ENCODE measurements around the gene CERT1.

DNA sequence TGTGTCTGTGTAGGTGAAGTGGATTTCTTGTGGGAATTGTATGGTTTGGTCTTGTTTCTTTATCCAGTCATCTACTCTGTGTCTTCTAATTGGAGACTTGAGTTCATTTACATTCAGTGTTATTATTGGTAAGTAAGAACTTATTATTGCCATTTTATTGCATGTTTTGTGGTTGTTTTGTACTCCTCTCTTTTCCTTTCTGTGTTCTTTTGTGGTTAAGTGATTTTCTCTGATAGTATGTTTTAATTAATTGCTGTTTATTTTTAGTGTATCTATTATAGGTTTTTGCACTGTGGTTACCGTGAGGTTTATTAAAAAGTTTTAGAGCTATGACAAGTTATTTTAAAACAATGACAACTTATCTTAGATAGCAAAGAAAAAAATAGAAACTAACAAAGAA is 8.3 kb upstream of the CERT1 start:
- TF ChIP-seq POLR2AphosphoS5 (IDR thresholded peaks at IDR 0.05) (no peak), CTCF (IDR thresholded peaks at IDR 0.05) (no peak)
